T-helper 2 cell (primary cell): ENCODE data around the gene CDC25B.
"Not testable (repeated sequence)": the region's sequence is repeated elsewhere in the genome, so short reads cannot be mapped to it uniquely, and the experiment has no call there.

Experiments
- DNase-seq, 5 experiments: peaks; one replicate each; pipeline versions ENCODE4 v3.0.0 to v3.0.0-alpha.2; 2012 to 2022

CDC25B gene

GRCh38 chr20:3829891-3830290 is 33.8 kb downstream of the CDC25B start:
- not testable (repeated sequence) for DNase-seq

- DNase-seq: no peak
Measured at GRCh38 chr20:3836132-3836531, 40.0 kb downstream of the CDC25B start.

GRCh38 chr20:3839328-3839727 is 43.2 kb downstream of the CDC25B start:
- peak in 1 of 5 experiments; percentile 38 for DNase-seq

GRCh38 chr20:3840201-3840600 is 44.1 kb downstream of the CDC25B start:
- DNase-seq: not testable (repeated sequence)

GRCh38 chr20:3842348-3842930 is 46.3 kb downstream of the CDC25B start:
- no peak for DNase-seq

GRCh38 chr20:3843490-3843889 is 47.4 kb downstream of the CDC25B start:
- DNase-seq: no peak

- DNase-seq: not testable (repeated sequence)
Measured at GRCh38 chr20:3843990-3844619, 48.0 kb downstream of the CDC25B start.

GRCh38 chr20:3846378-3846739 is 50.2 kb downstream of the CDC25B start:
- no peak for DNase-seq

- DNase-seq: peak; percentile 72 to 88 (median 79)
Measured at GRCh38 chr20:3846740-3847428, 50.8 kb downstream of the CDC25B start, which contains the start of gene MAVS. Gene MAVS (plus strand): TSS chr20:3846834. CDS start chr20:3854625, 7,791 bp downstream.

GRCh38 chr20:3847429-3847940 is 51.4 kb downstream of the CDC25B start:
- peak in 1 of 5 experiments; percentile 12 for DNase-seq

- DNase-seq: no peak
Measured at GRCh38 chr20:3848565-3848964, 52.5 kb downstream of the CDC25B start.

GRCh38 chr20:3854462-3854871 is 58.4 kb downstream of the CDC25B start:
- no peak for DNase-seq
